Right lobe of liver (tissue), 4 donors: ENCODE measurements around the gene MSH3.

Experiments used
- POLR2A ChIP-seq: fragments of 450-650 bp; IDR thresholded peaks from one replicate; pipeline ENCODE4 v1.6.1; 2017; ENCODE audit warnings: antibody characterized with exemption, mild to moderate bottlenecking
- TF ChIP-seq, protein P1 (sequence below), 4 donors: fragments of 200-600 bp in 3 of 4; fragments of 450-650 bp in 1 of 4; IDR thresholded peaks; one replicate each; pipeline versions ENCODE4 v1.5.1 to v1.8.0; 2016 to 2022; ENCODE audit warnings: antibody characterized with exemption in 4 of 4, mild to moderate bottlenecking in 2 of 4
- donor health status: DM: no; HTN: no; CAD: no.
- donor health status: DM: no; HTN: no; CAD: no.
- donor health status: DM: no; HTN: yes; CAD: no.

DNA sequence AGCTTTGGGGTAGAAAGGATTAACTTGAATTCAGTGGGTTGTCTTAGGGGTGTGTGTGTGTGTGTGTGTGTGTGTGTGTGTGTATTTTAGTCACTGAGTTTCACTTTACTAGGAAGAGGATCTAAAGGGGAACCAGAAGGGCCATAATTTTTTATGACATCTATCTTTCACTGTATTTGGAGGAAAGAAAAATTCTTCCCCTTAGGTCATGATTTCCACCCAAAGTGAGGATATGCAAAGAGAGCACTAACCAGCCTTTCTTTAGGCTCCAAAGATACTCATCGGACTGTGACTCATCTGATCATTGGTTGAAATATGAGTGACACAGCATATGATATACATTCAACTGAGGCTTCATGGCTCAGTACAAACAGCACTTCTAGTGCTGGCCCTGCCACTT is 230.5 kb downstream of the MSH3 start:
- TF ChIP-seq, protein P1, sequence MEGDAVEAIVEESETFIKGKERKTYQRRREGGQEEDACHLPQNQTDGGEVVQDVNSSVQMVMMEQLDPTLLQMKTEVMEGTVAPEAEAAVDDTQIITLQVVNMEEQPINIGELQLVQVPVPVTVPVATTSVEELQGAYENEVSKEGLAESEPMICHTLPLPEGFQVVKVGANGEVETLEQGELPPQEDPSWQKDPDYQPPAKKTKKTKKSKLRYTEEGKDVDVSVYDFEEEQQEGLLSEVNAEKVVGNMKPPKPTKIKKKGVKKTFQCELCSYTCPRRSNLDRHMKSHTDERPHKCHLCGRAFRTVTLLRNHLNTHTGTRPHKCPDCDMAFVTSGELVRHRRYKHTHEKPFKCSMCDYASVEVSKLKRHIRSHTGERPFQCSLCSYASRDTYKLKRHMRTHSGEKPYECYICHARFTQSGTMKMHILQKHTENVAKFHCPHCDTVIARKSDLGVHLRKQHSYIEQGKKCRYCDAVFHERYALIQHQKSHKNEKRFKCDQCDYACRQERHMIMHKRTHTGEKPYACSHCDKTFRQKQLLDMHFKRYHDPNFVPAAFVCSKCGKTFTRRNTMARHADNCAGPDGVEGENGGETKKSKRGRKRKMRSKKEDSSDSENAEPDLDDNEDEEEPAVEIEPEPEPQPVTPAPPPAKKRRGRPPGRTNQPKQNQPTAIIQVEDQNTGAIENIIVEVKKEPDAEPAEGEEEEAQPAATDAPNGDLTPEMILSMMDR (IDR thresholded peaks at IDR 0.05), result no peak
- TF ChIP-seq POLR2A, result no peak
